Hematopoietic multipotent progenitor cell treated with erythropoietin and hydrocortisone succinate and interleukin-3 and kit ligand, for 15 days (in vitro differentiated cells): Measurements from ENCODE around the gene IFITM10.

Experiments
- DNase-seq: peaks from one replicate; pipeline ENCODE4 v3.0.0-alpha.2; 2015; ENCODE audit warnings: low spot score

The IFITM10 gene

GRCh38 chr11:1752907-1753228 is 2.5 kb upstream of the IFITM10 start:
- DNase-seq = no peak

- peak; percentile 35 for DNase-seq
Measured at GRCh38 chr11:1751999-1752906, 1.9 kb upstream of the IFITM10 start.

DNA sequence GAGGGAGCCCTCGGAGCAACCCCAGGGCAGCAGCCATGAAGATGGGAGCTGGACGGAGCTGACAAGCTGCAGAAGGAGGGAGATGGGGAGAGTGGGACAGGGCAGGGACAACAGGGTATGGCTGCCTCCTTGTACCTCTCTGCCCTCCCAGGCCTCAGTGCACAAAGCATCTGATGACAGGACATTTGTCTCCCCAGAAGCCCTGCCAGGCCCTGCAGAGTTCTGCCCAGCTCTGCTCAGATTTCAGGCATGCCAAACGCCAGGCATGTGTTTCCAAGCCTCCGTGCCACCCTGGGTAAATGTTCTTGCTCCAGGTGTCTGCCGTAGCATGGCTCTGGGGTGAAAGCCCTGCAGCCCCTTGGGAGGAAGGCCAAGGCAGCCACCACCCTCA is 1.1 kb upstream of the IFITM10 start:
- DNase-seq = no peak

DNA sequence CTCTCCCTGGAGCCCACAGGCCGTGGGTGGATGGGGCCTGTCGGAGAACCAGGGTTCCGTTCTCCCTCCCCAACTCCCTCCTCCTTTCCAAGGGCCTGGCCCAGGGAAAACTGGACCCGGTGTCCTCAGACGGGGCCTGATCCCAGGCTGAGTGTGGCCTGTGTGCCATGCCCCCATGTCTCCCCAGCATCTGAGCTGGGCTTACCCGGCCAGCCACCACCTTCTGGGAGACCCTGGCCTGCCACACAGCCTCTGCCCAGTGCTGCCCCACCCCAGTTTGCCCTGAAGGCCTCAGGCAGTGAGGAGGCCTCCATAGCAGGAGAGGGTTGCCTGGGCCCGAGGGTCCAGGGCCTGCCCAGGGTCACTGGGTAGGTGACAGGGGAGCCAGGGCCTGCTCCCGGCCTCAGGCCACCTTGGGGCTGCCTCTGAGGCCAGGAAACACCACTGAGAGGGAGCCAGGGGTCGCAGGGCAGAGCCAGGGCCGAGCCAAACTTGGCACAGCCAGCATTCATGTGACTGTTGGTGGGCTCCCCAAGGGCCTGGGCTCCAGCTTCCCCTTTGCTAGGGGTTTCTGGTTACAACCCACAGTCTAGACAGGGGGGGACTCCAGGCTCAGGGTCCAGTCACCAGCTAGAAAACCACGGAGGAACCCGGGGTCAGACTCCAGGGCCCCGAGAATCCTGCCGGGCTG is 590 bp upstream of the IFITM10 start:
- no peak for DNase-seq

DNA sequence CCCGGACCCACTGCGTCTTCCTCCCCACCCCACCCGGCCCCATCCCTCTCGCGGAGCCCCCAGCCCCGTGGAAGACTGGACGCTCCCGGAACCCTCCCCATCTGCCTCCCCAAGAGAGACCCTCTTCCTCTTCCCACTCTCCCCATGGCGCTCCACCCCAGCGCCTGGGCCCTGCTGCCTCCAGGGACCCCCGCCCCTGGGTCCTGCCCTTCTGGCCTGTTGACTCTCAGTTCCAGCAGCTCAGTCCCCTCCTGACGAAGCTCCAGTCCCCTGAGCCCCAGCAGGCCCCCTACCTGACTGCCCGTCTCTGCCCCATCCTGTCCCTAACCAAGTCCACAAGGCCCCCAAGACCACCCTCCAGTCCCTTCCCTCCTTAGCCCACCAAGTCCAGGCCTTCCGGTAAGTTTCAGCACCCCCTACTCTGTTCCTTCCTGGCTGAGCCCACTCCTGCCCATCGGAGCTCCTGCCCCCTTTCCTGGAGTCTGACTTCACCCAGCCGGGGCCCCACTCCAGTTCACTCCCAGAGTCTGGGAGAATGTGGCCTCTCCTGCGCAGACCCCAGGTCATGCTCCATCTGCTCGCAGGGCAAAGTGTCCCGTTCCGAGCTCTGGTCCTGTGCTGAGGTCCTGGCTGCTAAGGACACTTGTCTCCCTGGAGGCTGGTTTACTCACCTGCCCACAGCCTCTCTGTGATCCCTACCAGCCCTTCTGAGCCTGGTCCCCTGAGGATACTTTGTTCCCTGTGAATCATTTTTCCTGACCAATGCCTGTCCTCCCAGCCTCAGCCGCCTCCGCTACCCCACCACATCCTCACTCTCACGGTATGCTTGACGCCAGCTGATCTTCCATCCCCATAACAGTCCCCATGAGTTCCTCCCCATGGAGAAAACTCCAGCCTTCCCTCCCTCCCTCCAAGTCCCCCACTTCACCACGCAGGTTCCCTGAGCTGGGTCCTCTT is 722 bp downstream of the IFITM10 start:
- peak; percentile 20 for DNase-seq

DNA sequence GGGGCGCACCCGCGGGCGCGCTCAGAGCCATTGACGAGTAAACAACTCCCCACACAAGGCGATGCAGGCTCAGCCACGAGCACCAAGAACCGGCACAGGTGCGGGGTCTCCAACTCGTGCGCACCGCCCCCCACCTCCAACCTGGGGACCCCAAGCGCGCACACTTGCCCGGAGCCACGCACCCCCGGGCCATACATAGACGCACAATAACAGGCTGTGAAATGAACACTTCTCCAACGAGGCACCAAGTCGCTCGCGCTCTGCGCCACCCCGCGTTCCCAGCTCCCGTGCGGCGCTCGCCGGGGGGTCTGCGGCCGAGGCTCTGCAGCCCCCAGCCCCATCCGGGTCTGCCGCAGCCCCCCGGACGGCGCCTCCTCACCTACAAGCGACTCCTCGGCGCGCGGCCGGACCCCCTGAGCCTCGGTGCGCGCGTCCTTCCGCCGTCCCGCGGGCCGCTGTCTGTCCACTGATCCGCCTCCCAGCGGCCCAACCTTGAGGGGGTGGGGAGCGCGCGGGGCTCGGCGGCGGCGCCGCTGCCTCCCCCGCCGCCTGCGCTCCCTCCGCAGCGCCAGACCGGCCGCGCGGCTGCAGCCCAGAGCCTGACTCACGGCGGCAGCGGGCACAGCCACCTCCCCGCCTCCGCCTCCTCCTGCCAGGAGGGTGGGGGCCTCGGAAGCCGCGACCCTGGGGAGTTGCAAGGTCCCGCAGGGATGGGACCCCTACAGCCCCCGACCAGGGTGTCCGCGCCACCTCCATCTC is 1.6 kb downstream of the IFITM10 start:
- peak; percentile 33 for DNase-seq

DNA sequence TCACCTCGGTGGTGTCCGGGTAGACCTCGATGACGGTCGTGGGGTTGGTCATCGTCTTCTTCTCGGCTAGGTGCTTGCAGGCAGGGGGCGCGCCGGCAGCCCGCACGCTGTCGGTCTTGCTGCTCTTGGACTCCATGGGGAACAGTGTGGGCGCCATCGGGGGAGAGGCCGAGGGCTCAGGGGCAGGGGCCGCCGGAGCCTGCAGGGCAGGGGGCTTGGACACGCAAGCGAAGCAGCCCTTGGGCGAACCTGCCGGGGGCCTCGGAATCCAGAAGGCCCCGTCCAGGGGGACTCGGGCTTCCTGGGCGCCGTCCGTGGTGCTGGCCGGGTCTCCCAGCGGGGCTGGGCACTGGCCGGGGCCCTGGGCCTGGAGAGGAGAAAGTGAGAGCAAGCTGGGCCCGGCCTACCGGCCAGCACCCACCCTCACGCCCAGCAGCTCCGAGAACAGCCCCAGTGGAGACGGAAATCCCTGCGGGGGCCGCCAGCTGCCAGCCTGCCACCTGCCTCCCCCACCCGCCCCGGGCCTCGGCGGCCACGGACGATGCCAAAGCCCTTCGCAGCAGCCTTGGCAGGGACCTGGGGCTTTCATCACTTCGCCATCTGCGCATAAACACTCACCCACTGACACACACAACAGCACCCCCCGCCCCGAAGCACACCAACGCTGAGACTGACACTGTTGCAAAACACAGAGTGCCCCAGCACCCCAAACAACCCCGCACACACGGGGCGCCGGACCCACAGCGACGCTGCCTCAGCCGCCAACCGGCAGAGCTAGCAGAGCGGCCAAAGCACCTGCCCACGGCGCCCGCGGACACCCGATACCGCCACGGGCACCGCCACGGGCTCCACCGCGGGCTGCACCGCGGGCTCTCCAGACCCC is 2.4 kb downstream of the IFITM10 start:
- DNase-seq = no peak

GRCh38 chr11:1746956-1747752 is 3.2 kb downstream of the IFITM10 start:
- DNase-seq = no peak

GRCh38 chr11:1746511-1746931 is 3.9 kb downstream of the IFITM10 start:
- no peak for DNase-seq

- DNase-seq = no peak
Measured at GRCh38 chr11:1745701-1746320, 4.6 kb downstream of the IFITM10 start.

GRCh38 chr11:1744891-1745700 is 5.3 kb downstream of the IFITM10 start:
- DNase-seq = no peak

GRCh38 chr11:1744137-1744886 is 6.1 kb downstream of the IFITM10 start:
- no peak for DNase-seq

DNA sequence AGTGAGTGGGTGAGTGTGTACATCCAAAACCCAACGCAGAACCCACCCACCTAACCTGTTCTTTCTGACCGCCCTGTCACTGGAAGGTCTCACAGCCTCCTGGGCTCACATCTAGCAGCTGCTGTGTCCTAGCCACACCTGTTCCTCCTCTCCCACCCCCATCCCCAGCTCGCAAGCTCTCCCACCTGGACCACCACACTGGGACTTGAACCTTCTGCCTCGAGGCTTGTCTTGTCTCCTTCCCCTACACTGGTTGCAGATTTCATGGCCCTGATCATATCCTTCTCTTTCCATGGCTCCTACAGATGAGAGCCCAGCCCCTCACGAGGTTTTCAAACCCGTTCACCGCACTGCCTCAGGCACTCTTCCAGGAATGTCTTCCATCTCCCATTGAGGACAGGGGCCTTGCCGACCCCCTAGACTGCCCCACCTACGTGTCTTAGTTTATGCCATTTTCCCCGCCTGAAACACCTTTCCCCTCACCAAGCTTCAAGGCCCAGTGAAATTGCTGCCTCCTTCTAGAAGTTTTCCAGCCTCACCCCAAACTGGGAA is 6.7 kb downstream of the IFITM10 start:
- DNase-seq = no peak

DNA sequence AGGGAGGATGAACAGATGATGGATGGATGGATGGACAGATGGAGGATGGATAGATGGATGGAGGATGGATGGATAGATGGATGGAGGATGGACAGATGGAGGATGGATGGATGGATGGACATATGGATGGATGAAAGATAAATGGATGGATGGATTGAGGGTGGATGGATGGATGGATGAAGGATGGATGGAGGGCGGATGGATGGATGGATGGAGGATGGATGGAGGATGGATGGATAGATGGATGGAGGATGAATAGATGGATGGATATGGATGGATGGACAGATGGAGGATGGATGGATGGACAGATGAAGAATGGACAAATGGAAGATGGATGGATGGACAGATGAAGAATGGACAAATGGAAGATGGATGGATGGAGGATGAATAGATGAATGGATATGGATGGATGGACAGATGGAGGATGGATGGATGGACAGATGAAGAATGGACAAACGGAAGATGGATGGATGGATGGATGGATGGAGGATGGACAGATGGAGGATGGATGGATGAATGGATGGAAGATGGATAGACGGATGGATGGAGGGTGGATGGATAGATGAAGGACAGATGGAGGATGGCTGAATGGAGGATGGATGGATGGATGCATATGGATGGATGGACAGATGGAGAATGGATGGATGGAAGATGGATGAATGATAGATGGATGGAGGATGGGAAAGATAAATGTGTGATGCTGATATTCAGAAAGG is 7.4 kb downstream of the IFITM10 start:
- no peak for DNase-seq

GRCh38 chr11:1742371-1742770 is 8.0 kb downstream of the IFITM10 start:
- no peak for DNase-seq

DNA sequence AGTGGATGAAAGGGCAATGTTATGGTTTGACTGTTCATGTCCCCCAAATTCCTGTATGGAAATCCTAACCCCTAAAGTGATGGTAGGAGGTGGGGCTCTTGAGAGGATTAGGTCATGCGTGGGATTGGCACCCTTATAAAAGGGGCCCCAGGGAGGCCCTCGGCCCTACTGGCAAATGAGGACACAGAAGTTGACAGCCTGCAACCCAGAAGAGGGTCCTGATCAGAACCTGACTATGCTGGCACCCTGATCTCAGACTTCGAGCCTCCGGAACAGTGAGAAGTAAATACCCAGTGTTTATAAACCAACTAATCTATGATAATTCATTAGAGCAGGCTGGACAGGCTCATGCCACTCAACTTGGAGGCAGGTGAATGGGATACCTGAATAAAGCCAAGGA is 8.7 kb downstream of the IFITM10 start:
- DNase-seq = no peak
